AG20443 (cell line): ENCODE results near the gene OOSP4A.
"Not testable (repeated sequence)": the region's sequence is repeated elsewhere in the genome, so short reads cannot be mapped to it uniquely, and the experiment has no call there.

ENCODE experiments used
- DNase-seq: peaks from one replicate; pipeline ENCODE4 v3.0.0; 2012; ENCODE audit warnings: low spot score, mixed read lengths

OOSP4A gene

DNA sequence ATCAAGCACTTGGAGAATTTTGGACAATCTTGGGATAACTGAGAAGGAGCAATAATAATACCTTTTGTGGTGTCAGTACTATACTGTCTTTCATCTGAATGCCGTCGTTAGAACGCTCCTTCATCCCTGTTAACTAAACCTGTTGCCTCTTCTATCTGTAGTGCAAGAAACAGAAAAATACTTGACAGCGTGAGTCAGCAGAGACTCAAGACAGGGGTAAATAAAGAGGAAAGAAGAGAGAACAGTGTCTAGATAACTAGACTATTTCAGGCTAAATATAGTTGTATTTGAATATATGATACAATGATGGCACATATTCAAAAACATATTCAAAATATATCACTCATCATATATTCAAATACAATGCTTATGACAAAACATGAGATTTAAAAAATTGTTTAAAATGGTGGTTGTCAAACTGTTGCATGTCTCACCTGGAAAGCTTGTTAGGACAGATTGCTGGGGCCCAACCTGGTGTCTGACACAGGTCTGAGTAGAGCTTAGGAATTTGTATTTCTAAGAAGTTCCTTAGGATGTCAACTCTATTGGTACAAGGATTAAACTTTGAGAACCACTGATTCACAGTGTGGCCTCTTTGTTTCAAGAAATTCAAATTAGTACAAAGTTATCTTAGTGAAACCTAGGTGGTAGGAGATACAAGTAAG, 17.4 kb downstream of the OOSP4A start:
- DNase-seq, result no peak

DNA sequence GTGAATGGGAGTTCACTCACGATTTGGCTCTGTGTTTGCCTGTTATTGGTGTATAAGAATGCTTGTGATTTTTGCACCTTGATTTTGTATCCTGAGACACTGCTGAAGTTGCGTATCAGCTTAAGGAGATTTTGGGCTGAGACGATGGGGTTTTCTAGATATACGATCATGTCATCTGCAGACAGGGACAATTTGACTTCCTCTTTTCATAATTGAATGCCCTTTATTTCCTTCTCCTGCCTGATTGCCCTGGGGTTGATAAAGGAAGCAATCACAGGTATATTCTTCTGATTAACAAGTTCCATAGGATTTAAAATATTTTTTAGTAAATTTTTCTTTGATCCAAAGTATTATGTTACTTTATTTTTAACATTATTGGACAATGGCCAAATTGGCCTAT, 18.2 kb downstream of the OOSP4A start:
- DNase-seq, result not testable (repeated sequence)

DNA sequence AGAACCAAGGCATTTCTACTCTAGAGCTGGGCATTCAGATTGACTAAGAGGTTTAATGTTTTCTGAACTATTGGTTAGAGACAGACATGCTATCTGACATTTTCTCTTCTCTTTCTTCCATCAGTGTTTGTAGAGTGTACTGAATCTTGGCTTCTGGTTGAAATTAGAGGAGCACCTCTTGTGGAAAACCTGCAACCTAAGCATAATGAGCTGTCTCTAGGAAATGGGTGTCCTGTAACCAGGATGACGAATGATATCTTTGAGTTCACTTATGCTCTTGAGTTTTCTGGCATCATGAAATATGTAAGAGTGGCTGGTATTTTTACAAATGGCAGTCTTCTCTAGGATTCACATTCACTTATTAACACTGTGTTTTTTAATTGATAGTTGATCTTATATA, 19.4 kb downstream of the OOSP4A start:
- no peak for DNase-seq

DNA sequence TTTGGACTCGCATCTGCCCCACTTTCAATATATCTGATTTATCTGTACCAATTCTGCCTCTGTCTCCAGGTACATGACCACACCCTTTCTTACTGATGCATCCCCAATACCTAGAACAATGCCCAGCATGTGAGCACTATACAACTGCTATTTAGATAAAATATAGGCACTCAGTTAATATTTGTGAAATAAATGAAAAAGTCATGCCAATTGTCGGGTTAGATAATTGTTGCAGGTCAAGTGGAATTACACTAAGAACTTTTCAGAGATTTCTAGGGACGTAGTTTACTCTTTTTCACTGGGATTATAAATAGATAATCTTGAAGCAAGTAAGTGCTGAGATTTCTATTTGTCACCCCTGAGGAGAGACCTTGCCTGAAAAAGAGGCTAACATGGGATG, 20.5 kb downstream of the OOSP4A start:
- DNase-seq, result no peak

DNA sequence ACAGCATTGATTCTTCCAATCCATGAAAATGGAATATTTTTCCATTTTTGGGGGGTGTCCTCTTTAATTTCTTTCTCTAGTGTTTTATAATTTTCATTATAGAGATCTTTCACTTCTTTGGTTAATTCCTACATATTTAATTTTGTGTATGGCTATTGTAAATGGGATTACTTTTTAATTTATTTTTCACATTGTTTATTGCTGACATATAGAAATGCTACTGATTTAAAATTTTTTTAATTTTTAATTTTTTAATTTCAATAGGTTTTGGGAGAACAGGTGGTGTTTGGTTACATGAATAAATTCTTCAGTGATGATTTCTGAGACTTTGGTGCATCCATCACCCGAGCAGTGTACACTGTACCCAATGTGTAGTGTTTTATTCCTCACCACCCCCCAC, 26.6 kb downstream of the OOSP4A start:
- no peak for DNase-seq

DNA sequence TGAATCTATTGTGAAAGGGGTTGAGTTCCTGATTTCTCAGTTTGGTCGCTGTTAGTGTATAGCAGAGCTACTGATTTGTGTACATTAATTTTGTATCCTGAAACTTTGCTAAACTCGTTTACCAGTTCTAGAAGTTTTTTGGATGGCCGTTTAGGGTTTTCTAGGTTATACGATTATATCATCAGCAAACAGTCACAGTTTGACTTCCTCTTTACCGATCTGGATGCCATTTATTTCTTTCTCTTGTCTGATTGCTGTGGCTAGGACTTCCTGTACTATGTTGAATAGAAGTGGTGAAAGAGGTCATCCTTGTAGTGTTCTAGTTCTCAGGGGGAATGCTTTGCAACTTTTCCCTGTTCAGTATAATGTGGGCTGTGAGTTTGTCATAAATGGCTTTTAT, 28.6 kb downstream of the OOSP4A start:
- DNase-seq, result no peak

DNA sequence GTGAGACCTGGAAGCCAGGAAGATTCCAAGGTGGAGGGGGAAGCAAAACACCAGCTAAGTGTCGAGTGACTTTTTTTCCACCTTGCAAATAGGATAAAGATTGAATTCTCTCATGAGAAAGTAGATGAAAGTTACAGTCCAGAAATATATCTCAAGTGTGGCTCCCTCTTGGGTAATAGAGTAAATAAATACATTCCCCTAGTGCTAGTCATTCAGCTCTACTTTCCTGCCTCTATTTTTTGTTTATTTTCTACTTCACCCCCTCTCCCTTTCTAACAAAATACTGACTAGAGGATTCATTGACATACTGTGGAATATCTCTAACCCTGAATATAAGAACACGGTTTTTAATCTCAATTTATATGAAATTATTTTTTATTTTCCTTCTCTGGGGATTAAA, 34.0 kb downstream of the OOSP4A start:
- no peak for DNase-seq

DNA sequence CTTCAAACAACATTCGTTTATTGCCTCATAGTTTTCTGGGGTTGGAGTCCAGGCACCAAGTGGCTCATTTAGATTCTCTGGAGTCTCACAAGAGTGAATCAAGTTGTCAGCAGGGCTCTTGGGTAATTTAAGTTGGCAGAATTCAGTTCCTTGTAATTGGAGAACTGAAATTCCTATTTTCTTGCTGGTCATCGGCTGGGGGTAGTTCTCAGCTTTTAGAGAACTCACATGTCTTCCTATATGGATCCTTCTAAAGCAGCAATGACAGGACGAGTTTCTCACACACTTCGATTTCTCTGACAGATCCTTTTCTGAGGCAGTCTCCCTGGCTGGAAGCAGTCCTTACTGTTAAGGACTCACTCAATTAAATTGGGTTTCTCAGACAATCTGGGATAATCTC, 35.9 kb downstream of the OOSP4A start:
- DNase-seq, result no peak

DNA sequence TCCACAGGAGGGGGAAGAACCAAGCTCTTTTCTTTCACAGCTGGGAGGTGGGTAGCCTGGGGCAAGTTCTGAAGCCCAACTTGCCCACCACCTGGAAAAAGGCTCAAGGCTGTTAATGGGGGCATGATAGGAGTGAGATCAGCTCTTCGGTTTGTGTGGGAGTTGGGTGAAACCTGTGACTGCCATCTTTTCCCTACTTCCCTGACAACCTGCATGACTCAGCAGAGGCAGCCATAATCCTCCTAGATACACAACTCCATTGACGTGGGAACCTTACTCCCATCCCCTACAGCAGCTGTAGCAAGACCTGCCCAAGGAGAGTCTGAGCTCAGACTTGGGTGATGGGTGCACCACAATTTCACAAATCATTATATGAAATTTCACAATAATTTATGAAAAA, 39.9 kb downstream of the OOSP4A start:
- DNase-seq, result no peak

DNA sequence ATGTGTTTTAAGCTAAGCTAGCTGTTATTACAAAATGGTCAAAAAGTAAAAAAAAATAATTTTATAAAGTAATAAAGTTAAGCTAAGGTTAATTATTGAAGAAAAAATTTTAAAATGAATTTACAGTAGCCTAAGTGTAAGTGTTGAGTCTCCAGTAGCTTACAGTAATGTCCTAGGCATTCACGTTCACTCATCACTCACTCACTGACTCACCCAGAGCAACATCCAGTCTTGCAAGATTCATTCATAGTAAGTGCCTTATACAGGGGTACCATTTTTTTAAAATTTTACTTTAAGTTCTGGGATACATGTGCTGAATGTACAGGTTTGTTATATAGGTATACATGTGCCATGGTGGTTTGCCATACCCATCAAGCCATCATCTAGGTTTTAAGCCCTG, 41.5 kb downstream of the OOSP4A start:
- DNase-seq, result no peak

DNA sequence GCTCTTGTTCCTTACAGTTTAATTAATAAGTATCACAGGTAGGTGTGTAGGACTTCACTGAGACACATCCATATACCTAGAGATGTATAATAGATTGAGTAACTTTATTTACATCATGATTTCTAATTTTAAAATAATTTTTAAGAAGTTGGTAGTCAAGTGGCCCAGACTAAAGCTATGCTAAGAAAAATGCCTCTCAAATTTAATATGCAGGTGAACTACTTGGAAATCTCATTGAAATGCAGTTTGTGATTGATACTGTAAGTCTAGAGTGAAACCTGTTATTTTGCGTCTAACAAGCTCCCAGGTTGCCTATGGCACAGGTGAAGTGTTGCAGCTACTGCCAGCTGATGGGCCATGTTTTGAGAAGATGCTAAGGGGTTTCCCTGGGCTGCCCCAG, 53.0 kb downstream of the OOSP4A start, which contains the start of gene OOSP4B:
Gene OOSP4B, plus strand, starts transcription at position 301 of the 400 bp plus-strand sequence.
- no peak for DNase-seq

DNA sequence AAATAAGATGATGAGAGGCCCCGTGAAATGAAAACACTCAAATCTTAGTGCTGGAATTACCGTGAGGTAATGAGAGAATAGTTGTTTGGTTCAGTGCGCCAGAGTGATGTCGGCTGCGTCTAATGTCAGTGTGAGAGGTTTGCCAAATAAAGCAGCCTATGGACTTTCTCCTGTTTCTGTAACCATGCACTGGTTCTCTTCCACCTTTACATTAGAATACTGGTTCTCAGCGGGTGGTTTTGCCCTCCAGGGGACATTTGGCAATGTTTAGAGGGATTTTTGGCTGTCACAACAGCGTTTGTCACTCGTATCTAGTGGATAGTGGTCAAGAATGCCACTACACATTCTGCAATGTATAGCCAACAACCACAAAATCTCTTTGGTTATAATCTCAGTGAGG, 54.2 kb downstream of the OOSP4A start:
- no peak for DNase-seq
